Measurements from ENCODE around the gene ANXA2. TPM values are rescaled to one million over a fixed set of nuclear protein-coding genes. Genes with fewer than 3 reads are reported as not detected.

The ANXA2 gene
- total RNA-seq, 1 donor from 2014 or later = 2,658 TPM

- DNase-seq (ENCODE audit: low read depth) = no peak
- TF ChIP-seq, protein P1, sequence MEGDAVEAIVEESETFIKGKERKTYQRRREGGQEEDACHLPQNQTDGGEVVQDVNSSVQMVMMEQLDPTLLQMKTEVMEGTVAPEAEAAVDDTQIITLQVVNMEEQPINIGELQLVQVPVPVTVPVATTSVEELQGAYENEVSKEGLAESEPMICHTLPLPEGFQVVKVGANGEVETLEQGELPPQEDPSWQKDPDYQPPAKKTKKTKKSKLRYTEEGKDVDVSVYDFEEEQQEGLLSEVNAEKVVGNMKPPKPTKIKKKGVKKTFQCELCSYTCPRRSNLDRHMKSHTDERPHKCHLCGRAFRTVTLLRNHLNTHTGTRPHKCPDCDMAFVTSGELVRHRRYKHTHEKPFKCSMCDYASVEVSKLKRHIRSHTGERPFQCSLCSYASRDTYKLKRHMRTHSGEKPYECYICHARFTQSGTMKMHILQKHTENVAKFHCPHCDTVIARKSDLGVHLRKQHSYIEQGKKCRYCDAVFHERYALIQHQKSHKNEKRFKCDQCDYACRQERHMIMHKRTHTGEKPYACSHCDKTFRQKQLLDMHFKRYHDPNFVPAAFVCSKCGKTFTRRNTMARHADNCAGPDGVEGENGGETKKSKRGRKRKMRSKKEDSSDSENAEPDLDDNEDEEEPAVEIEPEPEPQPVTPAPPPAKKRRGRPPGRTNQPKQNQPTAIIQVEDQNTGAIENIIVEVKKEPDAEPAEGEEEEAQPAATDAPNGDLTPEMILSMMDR (IDR thresholded peaks at IDR 0.05; ENCODE audit: insufficient read depth, low read length, poor library complexity, severe bottlenecking) = no peak
- no peaks in the 10 kb centered on the region for H3K36me3 ChIP-seq (ENCODE audit: control insufficient read depth, insufficient read depth, low read length)
- no peaks in the 10 kb centered on the region for H3K27me3 ChIP-seq (ENCODE audit: control insufficient read depth, insufficient read depth, low read length)
- no peak overlapping the region for H3K4me3 ChIP-seq (ENCODE audit: low read depth, low read length)
Measured at GRCh38 chr15:60301024-60301423, 96.8 kb downstream of the ANXA2 start.

- Histone ChIP-seq H3K4me3 (ENCODE audit: low read depth, low read length) (no peak overlapping the region), H3K36me3 (ENCODE audit: control insufficient read depth, insufficient read depth, low read length) (no peaks in the 10 kb centered on the region)
- no peak for DNase-seq (ENCODE audit: low read depth)
Measured at GRCh38 chr15:60299452-60300047, 98.2 kb downstream of the ANXA2 start.

More at GRCh38 chr15:60299452-60300047, 98.2 kb downstream of the ANXA2 start:
- no peaks in the 10 kb centered on the region for H3K27me3 ChIP-seq (ENCODE audit: control insufficient read depth, insufficient read depth, low read length)
- TF ChIP-seq, protein P1 (IDR thresholded peaks at IDR 0.05; ENCODE audit: insufficient read depth, low read length, poor library complexity, severe bottlenecking) = peak; percentile 18

Other genes with a start within 250 kb of the ANXA2 start
- 18.6 and 34.8 TPM in 2 replicates for gene ICE2, start 81.2 kb upstream of the ANXA2 start, total RNA-seq

All from kidney epithelial cell (primary cell).